WERI-Rb-1 (cell line): ENCODE results near the gene PTPRM.

ENCODE experiments used
- DNase-seq: peaks from one replicate; pipeline ENCODE4 v3.0.0-alpha.2; 2020
- H3K27ac ChIP-seq: fragments of 250-450 bp; sonication (Bioruptor Pico); 2 replicates; pipeline ENCODE4 v1.5.1; 2020; ENCODE audit warnings: mild to moderate bottlenecking, moderate library complexity
- H3K27me3 ChIP-seq: fragments of 250-450 bp; sonication (Bioruptor Pico); 2 replicates; pipeline ENCODE4 v1.5.1; 2021; ENCODE audit warnings: mild to moderate bottlenecking, low read depth, moderate library complexity; ENCODE audit not compliant: insufficient read depth, severe bottlenecking
- H3K36me3 ChIP-seq: fragments of 250-450 bp; sonication (Bioruptor Pico); 2 replicates; pipeline ENCODE4 v1.5.1; 2020; ENCODE audit warnings: mild to moderate bottlenecking, moderate library complexity
- H3K4me3 ChIP-seq: 2 replicates; pipeline ENCODE4 v1.5.1; 2011; ENCODE audit warnings: low read depth, mild to moderate bottlenecking, control low read depth, low read length
- H3K9me3 ChIP-seq: fragments of 250-450 bp; sonication (Bioruptor Pico); 2 replicates; pipeline ENCODE4 v1.5.1; 2021; ENCODE audit warnings: mild to moderate bottlenecking, moderate library complexity; ENCODE audit not compliant: severe bottlenecking
- TF ChIP-seq, protein P1 (sequence below): IDR thresholded peaks from 2 replicates; pipeline ENCODE4 v1.5.1; 2011; ENCODE audit warnings: low read depth, mild to moderate bottlenecking, control low read depth, inconsistent platforms, low read length

The PTPRM gene

DNA sequence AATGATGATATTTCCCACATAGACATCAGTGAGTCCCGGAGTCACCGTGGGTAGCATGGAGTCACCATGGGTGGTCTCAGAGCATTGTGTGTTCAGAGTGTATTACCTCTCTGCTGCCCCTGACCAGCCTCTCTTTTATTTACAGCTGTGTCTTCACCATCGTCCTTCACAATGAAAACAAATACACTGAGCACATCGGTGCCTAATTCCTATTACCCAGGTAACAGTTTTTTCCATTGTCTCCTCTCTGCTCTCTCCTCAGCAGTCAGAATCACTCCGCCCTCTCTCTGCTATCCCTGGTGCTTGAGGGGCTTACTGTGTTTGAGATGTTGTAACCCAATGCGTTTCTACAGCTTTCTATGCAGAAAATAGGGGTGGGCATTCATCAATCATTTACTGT lies 680.6 kb downstream of the PTPRM start:
- Histone ChIP-seq H3K27ac (no peak overlapping the region), H3K36me3 (no peaks in the 10 kb centered on the region), H3K9me3 (no peaks in the 10 kb centered on the region), H3K27me3 (no peaks in the 10 kb centered on the region), H3K4me3 (no peak overlapping the region)
- TF ChIP-seq, protein P1, sequence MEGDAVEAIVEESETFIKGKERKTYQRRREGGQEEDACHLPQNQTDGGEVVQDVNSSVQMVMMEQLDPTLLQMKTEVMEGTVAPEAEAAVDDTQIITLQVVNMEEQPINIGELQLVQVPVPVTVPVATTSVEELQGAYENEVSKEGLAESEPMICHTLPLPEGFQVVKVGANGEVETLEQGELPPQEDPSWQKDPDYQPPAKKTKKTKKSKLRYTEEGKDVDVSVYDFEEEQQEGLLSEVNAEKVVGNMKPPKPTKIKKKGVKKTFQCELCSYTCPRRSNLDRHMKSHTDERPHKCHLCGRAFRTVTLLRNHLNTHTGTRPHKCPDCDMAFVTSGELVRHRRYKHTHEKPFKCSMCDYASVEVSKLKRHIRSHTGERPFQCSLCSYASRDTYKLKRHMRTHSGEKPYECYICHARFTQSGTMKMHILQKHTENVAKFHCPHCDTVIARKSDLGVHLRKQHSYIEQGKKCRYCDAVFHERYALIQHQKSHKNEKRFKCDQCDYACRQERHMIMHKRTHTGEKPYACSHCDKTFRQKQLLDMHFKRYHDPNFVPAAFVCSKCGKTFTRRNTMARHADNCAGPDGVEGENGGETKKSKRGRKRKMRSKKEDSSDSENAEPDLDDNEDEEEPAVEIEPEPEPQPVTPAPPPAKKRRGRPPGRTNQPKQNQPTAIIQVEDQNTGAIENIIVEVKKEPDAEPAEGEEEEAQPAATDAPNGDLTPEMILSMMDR = no peak
- no peak for DNase-seq

DNA sequence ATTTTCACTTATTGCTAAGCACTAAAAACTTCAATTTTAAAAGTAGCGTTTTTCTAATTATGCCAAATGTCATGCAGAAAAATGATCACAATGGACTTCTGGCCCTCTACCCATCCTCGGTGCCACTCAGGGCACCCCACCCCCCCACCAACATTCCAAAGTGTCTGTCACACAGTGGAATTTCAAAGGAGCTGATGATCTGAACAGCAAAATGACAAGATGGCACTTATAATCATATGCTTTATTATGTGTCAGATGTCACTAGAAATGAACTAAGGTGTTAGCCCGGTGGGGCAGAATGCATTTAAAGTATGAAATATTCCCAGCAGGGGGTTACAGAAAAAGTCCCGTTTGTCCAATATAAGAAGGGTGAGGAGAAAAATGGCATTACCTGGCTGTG lies 681.5 kb downstream of the PTPRM start:
- DNase-seq = no peak
- Histone ChIP-seq H3K36me3 (no peaks in the 10 kb centered on the region), H3K4me3 (no peak overlapping the region), H3K27ac (no peak overlapping the region), H3K9me3 (no peaks in the 10 kb centered on the region), H3K27me3 (no peaks in the 10 kb centered on the region)
- TF ChIP-seq, protein P1 = no peak

DNA sequence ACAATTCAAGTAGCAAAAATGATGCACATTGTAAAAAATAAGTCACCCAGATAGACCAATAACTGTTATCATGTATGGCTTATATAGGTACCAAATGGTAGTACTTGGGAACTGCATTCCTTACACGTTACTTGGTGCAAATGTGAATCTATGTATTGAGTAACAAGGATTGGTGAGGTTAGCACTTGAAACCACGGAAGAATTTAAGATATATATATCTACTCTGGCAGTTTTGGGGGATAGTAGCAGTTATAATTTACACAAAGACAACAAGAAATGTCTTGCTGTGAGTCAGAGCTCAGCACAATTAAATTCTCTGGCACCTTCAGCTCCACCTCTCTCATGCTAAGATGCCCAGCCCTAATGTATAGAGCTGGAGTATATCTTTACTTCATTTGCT lies 682.7 kb downstream of the PTPRM start:
- DNase-seq = no peak
- Histone ChIP-seq H3K27me3 (no peaks in the 10 kb centered on the region), H3K4me3 (no peak overlapping the region), H3K36me3 (no peaks in the 10 kb centered on the region), H3K27ac (no peak overlapping the region), H3K9me3 (no peaks in the 10 kb centered on the region)
- TF ChIP-seq, protein P1 = no peak

DNA sequence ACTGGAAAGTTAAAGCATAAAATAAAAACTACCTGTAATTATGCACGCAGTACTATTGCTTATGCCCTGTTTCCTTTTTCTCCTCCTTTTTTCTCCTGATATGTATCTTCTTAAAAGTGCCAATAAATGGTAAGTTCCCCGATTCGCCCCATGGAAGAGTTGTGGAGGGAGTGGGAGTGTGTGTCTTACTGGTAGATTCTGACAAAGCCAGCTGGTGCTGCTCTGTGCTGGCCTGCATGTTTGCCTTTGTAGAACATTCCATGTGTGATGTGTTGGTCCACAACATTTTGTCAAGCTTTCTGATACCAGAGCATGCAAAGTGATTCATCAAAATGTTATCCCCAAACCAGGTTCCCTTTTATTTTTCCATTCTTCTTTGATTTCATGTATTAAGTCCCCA lies 685.3 kb downstream of the PTPRM start:
- TF ChIP-seq, protein P1 = no peak
- Histone ChIP-seq H3K4me3 (no peak overlapping the region), H3K27me3 (no peaks in the 10 kb centered on the region), H3K9me3 (no peaks in the 10 kb centered on the region), H3K27ac (no peak overlapping the region), H3K36me3 (no peaks in the 10 kb centered on the region)
- no peak for DNase-seq

DNA sequence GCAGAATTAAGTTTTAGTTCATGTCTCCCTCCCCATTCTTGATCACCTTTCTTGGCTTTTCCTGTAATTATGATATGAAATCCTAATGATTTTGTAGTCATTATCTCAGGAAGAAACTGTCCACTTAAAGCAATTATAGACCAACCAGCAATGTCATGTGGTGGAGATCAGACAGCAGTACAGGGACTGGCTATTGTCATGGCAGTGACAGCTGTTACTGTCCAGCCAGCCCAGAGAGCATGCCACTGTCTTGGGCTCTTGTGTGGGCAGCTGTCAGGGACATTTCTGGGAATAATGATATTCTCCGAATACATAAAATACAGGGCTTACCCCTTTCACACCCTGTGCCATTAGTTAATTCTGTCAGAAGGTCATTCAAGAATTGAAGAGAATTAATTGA lies 686.8 kb downstream of the PTPRM start:
- TF ChIP-seq, protein P1 = no peak
- H3K27ac ChIP-seq = no peak overlapping the region
- H3K36me3 ChIP-seq = no peaks in the 10 kb centered on the region
- no peak for DNase-seq
- H3K4me3 ChIP-seq = no peak overlapping the region
- H3K9me3 ChIP-seq = no peaks in the 10 kb centered on the region
- no peaks in the 10 kb centered on the region for H3K27me3 ChIP-seq

DNA sequence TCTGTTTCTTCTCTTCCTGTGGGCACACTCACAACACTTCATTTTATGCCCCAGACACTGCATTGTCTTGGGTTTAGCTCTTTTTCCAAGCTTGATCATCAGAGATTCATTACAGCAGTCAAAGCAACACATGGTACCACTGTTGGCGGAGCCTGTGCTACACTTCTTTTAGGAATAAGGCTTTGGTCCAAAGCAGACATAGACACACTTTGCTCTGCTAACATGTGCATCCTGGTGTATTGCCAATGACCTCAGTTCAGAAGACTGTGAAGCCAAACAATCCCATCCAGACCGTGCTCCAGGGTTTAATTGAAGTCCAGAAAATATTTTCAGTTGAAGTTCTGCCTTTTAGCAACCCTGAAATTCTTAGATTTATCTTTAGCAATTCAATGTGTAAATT lies 687.5 kb downstream of the PTPRM start:
- Histone ChIP-seq H3K4me3 (no peak overlapping the region), H3K27me3 (no peaks in the 10 kb centered on the region), H3K9me3 (no peaks in the 10 kb centered on the region), H3K36me3 (no peaks in the 10 kb centered on the region), H3K27ac (no peak overlapping the region)
- no peak for DNase-seq
- TF ChIP-seq, protein P1 = no peak
